GM19324 (cell line): ENCODE results near the gene KCNH4.
"Not testable (repeated sequence)": the region's sequence is repeated elsewhere in the genome, so short reads cannot be mapped to it uniquely, and the experiment has no call there.

Experiments
- ATAC-seq: cut with Tn5 transposase; IDR thresholded peaks from one replicate; pipeline ENCODE4 v1.9.1; 2021; ENCODE audit warnings: mild to moderate bottlenecking, moderate library complexity; ENCODE audit not compliant: unreplicated experiment, low FRiP score

The KCNH4 gene

DNA sequence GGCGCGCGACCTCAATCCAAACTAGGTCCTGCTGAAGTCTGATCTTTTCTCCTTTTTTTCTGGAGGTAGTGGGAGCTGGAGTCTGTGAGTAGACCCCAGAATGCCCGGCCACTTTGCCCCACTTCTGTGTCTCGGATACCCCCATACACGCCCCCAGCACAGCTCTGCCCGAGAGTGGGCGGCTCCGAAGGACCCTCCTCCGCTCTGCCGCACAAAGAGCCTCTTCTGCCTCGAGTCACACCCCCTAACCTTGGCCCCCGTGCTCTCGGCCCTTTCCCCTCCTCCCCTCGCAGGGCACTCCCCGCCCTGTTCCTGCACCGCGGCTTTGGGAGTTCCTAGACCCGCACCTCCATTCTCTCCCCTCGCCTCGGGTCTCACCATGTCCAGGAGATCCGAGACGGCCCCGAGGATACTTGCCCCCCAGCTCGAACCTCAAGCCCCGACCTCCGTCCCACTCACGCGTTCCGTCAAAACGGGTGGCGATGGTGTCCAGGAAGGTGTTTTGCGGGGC is 476 bp downstream of the KCNH4 start:
- ATAC-seq: no peak

DNA sequence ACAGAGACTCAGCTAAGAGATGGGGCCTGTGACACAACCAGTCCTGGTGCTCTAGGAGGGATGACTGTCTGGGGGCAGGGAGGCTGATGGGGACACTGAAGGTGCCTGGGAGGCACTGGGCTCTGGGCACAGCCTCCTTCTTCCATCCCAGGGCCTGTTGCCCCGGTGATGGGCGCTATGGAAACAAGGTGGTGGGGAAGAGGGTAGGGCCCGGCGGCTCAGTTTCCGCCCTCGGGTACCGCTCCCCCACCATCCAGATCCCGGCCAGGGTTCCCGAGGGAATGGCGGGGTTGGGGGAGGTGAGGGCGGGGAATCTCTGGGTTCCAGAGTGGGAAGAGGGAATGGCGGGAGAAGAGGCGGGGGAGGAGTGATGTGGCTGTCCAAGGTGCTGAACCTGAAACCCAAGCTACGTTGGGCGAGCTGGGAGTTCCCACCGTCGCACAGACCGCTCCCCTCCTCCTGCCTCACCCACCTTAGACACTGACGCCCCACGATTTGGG is 981 bp downstream of the KCNH4 start:
- no peak for ATAC-seq

DNA sequence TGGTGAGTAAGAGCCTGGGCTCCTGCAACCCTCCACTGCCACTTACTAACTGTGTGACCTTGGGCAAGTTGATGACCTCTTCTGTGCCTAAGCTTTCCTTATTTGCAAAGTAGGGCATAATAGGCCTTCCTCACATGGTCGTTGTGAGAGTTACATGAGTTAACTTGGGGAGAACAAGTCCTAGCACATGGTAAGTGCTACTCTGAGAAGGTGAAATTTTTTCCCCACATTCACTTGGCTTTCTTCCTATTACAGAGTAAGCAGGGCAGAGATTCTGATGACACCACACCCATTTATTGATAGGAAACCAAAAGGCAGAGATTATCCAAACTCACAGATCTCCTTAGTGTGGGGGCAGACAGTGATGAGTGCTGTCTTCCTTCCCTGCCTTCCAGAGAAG is 1.6 kb downstream of the KCNH4 start:
- ATAC-seq: no peak

DNA sequence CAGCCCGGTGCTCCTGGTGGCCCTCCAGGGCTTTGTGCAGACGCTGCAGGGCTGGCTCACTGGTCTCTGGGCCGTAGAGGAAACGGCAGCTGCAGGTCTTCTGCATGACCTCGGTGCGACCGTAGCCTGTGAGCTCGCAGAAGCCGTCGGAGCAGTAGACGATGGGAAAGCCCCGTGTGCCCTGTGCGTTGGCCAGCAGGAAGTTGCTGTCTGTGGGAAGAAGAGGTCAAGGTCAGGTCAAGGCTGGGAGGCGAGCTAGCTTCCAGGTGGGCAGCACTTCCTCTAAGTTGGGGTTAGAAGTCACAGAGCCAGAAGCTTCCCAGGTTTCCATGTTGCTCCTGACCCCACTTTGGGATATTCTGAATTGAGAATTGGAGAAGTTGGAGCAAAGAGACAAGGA is 2.1 kb downstream of the KCNH4 start:
- ATAC-seq: no peak

DNA sequence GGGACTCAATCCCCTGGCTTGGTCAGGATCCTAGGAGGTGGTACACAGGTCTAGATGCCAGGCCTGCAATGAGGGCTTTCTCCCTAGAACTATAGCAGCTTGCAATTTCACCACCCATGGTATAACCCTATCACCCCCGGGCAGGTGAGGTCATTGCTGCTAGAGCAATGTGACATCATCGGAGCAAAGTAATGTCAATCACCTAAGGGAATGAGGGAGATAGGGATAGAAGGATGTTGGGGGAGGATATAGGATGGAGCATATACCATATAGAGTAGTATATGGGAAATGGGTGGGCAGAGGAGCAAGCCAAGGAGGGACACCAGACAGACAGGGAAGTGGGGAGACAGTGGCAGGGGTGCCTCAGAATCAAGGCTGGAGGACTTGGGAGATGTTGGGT is 3.3 kb downstream of the KCNH4 start:
- ATAC-seq: no peak

DNA sequence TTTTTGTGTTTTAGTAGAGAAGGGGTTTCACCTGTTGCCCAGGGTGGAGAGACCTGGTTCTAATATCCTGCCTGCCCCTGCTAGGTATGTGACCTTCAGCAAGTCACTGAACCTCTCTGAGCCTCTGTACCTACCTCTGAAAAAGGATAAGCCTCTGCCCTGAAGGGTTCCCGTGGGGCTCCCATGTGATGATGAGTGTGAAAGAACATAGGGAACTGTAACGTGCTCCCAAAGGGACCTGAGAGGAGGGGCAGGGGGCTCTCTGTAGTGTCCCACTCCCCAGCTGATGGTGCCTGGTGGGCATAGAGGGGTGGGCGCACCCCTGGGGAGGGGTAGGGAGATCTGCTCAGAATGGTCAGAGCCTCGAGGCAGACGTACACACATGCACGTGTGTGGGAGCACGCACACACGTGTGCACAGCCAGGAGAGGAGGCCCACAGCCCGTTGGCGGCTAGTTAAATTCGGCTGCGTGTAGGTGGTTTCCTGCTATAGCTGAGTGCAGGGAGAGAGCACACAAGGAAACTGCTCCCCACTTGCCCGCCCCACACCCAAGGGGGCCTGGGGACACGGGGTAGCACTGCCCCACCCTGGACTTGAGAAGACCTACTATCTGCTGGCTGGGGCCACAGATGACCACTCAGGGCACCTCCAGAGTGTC is 6.7 kb downstream of the KCNH4 start:
- ATAC-seq: no peak

DNA sequence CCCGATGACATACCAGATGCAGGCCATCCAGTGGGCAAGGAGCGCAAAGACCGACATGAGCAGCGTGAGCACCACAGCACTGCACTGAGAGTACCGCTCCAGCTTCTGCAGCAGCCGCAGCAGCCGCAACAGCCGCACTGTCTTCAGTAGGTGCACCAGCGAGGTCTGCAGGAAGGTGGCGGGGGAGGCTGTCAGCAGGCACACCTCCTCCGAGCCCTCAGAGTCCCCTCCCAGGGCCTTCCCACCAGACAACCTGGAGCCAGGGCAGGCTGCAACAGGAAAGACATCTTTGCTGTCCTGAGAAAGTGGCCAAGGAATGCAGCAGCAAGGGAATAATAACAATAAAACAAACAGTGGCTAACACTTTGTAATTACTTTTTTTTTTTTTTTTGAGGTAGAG is 9.1 kb downstream of the KCNH4 start:
- ATAC-seq: no peak

DNA sequence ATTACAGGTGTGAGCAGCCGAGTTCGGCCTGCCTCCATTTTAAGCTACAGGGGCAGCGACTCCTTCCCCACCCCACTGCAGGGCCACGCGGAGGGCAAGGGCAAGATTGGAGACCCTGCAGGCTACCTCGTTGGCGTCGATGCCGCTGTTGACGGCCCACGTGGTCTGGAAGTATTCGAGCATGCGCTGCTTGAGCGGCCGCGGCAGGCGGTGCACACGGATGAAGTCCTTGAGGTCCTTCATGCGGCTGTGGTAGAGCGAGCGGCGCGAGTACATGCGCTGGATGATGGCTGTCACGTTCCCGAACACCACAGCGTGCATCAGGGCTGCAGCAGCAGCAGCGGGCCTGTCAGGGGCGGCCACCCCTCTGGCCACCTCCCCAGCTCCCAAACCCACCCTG is 11.6 kb downstream of the KCNH4 start:
- ATAC-seq: no peak

DNA sequence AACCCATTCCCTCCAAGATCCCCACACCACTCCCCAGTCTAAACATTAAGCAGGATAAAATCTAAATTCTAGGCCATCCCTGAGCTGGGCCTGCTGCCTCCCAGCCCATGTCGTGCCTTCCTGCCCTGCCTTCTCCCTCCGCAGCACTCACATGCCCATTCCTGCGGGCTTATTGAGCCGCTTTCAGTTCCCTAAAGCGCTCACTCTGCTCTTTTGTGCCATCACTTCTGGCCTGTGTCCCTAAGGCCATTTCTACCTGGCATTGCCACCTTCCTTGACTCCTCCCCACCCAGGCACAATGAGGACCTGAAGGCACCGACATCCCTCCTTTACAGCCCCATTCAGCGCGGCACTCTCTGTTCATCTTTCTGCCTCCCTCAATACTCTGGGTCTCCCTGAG is 13.1 kb downstream of the KCNH4 start:
- ATAC-seq: no peak

DNA sequence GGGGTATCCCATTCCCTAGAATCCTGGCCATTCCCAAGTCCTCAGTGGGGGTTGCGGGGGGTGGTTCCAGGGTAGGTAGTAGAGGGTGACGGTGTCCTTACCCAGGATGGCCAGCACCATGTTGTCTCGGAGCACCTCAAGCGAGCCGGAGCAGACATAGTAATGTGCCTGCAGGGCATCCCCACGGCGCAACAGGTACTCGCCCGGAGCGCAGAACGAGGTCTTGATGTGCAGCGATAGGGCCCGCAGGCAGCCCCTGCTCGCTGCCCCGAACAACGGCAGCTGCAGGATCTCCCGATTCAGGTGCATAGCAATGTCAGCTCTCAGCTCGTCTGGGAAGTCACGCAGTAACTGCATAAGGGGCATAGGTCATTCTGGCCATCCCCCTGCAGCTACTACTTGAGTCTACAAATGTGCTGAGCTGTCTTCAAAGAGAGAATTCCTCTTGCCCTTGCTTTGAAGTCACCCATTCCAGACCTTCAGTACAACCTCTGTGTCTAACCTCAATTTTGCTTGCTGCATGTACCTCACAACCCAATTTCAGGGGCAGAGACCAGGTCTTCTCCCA is 14.7 kb downstream of the KCNH4 start:
- no peak for ATAC-seq

DNA sequence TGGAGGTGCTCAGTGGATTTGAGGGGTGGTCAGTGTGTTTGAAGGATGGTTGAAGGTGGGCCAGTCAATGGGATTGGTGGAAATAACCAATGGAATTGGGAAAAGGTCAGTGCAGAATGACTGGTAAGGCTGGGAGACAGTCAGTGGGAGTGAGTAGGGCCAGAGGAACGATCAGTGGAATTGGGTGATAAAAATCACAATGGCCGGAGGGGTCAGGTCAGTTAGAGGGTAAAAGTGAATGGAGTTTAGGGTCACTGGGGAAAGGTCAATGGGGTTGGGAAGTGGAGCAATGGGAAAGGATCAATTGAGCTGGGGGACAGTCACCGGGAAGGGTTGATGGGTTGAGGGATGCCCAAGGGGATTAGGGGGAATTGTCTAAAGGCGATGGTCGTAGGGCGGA is 15.2 kb downstream of the KCNH4 start:
- ATAC-seq: no peak

DNA sequence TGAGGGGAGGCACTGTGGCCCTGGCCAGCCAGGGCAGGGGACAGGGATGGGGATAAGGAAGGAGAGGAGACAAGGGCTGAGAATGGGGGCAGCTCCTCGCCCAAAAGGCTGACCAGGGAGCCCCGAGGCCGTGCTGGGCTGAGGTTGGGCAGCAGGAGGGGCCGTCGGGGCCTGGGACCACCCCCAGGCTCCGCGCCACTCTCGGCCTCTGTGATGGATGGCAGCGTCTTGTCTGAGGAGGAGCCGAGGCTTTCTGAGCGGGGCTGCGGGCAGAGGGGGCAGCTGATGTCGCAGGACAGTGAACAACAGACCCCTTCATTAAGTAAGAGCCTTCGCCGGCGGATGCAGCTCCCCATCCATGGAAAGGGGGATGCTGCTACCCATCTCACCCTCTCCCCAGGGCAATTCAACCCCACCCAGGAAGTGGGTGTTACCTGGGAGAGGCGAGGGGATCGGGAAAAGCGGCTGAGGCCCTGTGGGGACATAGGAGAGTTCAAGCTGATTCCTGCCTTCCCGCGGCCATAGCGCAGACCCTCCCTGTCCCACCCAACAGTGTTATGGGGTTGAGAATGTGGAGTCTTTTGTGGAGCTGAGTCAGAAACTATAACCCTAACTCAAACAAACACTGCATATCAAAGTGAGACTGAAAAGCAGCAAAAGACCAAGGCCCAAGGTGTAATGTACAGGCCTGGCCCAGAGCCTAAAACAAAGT is 17.1 kb downstream of the KCNH4 start:
- no peak for ATAC-seq

DNA sequence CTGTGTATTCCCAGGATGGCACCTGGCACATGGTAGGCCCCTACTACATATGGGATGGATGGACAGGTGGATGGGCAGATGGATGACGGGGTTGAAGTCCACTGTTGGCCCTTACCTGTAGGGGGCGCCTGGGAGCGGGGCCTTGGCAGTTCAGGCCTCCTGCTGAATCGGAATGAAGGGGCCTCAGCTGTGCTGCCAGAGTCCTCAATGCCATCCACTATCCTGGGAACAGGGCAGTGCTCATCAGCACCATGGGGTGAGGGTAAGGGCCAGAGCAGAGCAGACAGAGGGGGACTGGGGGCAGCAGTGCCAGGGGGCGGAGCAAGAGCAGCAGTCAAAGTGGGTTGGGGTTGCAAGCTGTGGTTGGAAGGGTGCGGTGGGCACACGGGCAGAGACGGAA is 17.8 kb downstream of the KCNH4 start:
- no peak for ATAC-seq

DNA sequence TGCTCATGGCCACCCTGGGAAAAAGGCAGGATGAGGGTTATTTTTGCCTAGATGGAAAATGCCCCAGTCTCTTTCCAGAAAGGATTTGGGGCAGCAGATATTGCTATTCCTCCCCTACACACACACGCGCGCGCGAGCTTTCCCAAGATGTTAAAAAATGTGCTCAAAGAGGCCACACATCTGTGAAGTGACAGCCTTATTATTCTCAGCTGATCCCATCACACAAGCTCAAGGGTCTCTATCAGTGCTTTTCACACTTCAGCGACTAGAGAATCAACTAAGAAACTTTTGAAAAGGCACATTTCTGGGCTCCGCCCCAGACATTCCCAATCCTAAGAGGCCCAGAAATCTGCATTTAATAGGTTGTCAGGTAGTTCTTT is 20.4 kb downstream of the KCNH4 start:
- no peak for ATAC-seq

DNA sequence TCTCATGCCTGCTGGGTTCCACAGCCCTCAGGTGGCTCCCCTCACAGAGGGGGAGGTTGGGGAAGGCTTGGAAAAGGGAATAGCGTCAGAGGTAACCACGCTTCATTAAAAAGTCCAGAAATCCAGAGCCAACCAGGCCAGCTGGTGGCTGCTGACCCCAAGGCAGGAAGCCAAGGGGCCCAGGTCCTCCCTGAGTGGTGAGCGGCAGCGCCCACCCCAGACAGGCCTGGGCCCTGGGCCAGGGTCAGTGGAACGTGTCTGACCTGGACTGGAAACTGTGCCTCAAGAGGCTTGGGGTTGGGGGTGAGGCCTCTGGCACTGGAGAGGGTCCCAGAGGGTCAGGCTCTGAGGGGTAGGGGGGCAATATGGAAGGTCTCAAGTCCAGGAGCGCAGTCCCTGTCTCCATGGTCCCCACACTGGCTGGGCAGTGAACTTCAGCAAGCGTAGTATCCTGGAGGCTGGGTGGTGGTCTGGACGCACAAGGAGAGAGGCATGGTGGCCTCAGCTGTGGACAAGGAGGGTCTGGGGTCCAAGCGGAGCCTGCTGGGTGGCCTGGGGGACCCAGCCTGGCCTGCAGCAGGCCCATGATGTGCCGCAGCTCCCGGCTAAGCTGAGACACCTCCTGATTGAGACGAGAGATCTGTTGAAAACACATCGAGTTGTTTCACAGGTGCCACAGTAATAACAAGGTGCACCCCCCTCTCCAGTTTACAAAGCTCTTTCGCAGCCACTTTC is 21.0 kb downstream of the KCNH4 start:
- ATAC-seq: no peak

DNA sequence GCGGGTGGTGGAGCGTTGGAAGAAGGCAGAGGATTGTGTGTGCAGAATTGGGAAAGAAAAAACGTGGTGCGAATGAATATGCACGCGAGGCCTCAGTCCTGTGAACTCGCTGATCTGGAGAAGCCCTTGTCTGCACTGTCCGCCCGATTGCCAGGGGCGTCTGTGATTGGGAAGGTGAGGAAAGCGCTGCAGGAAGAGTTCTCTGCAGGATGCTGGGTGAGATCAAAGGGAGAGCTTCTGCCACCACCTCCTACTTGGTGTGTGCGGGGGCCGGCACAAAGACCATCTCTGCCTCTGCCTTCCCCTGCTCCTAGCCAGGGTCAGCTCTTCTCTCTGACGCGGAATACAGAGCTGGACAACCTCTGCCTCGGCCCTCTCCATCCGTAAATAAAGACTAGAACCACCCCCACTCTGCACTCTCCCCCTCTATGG is 25.3 kb downstream of the KCNH4 start:
- no peak for ATAC-seq

DNA sequence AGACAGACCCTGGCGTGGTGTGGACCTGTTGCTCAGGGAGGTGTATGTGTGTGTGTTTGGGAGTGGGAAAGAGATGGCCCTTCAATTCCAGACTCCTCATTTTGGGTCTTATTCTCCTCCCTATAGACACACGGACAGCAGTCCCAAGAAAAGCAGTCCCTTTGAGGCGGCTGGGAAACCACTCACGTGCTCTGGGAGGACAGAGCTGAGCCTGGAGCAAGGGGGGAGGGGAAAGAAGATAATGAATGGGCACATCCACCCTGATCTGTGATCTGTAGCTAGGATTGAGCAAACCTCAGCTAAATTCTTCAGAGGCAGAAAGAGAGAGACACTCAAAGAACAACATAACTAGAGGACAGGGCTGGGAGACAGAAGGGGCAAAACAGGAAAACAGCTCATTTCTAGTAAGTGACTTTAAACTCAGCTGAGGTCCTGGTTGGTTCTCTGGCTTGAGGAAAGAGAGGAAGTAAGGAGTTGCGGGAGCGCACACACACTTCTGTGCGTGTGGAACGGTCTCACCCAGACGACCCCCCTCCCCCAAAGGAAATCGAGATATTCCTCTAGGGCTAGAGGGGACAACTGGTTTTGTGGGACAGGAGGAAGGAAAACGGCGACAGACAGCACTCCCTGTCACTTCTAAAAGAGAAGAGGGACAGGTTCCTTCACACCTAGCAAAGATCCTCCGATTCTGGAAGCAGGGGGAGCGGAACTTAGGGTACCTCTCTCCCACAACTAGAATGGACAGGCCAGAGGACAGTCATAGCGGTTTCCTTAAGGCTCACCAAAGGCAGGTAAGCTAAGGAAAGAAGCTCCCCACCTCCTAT is 26.8 kb downstream of the KCNH4 start:
- ATAC-seq: no peak

DNA sequence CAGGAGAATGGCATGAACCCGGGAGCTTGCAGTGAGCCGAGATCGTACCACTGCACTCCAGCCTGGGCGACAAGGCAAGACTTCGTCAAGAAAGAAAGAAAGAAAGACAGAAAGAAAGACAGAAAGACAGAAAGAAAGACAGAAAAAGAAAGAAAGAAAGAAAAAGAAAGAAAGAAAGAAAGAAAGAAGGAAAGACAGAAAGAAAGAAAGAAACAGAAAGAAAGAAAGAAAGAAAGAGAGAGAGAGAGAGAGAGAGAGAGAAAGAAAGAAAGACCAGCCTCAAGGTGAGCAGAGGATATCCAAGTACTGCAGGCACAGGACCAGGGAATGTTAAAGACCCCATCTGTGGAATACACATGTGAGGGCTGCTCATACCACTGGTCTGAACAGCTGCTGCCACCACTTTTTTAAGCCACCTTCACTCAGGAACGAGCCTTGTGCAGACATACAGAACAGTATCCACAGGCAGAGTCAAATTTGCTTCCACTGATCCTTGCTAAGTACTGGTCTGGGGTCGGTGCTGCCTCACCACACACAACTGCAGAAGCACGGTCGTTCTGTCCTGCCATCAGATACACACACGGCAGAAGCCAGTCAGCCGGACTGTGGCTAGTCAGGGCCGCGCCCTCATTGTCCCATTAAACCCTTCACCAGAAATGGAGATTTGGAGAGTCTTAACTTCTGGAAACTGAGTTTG is 33.9 kb downstream of the KCNH4 start:
- no peak for ATAC-seq

DNA sequence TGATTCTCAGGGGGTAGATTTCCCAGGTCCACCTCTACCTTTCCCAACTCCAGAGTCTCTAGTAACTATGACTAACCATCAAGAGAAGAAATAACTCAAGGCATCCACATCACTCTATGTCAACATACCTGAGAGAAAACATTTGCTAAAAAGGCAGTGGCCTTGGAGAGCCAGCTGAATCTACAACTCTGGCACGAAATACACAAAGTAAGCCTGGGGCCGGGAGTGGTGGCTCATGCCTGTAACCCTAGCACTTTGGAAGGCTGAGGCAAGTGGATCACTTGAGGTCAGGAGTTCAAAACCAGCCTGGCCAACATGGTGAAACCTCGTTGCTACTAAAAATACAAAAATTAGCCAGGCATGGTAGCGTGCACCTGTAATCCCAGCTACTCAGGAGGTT is 37.8 kb downstream of the KCNH4 start:
- ATAC-seq: not testable (repeated sequence)
